ENCODE data around the gene DYNLT4. TPM values are rescaled to one million over a fixed set of nuclear protein-coding genes. Genes with fewer than 3 reads are reported as not detected.
"Not testable (repeated sequence)": the region's sequence is repeated elsewhere in the genome, so short reads cannot be mapped to it uniquely, and the experiment has no call there.

The DYNLT4 gene
- total RNA-seq, 4 donors from 2014 or later: 1.4 TPM; not detected in 3

- no peaks in the 10 kb centered on the region for H3K36me3 ChIP-seq
- WGBS, 2 donors (ENCODE audit: low coverage in 1 of 2): 96 to 100% methylated on average over 1 to 11 of the region's 11 CpGs
Observed at GRCh38 chr1:44817771-44818495, 10.8 kb upstream of the DYNLT4 start.

GRCh38 chr1:44817307-44817706 lies 10.2 kb upstream of the DYNLT4 start:
- H3K36me3 ChIP-seq: no peaks in the 10 kb centered on the region
- no peaks in the 10 kb centered on the region for H3K9me3 ChIP-seq
- peaks cover 3 to 40% (median 15%) of the 10 kb centered on the region in 4 donors for H3K4me1 ChIP-seq
- intact Hi-C loops (cut with DNase I; ENCODE audit: low total_unique reads): no loop called here
- H3K4me3 ChIP-seq: no peak overlapping the region
- in situ Hi-C loops (cut with MboI; ENCODE audit: low pct_ligation_motif_present in 1 of 4, low pct_unique_long_range_greater_than_20kb in 1 of 4, low sequenced_read_pairs in 3 of 4): no loop called here
- WGBS, 2 donors (ENCODE audit: low coverage in 1 of 2): 79 to 87% methylated on average over 2 of the region's 2 CpGs
- DNase-seq: no peak
- H3K27ac ChIP-seq: no peak overlapping the region
- TF ChIP-seq POLR2A (IDR thresholded peaks at IDR 0.05): no peak
- no peak for TF ChIP-seq POLR2AphosphoS5 (IDR thresholded peaks at IDR 0.05)
- TF ChIP-seq CTCF (IDR thresholded peaks at IDR 0.05): no peak
- no peak for TF ChIP-seq EP300 (IDR thresholded peaks at IDR 0.05; ENCODE audit: low read depth)
- no peaks in the 10 kb centered on the region for H3K27me3 ChIP-seq

More at GRCh38 chr1:44817771-44818495, 10.8 kb upstream of the DYNLT4 start:
- Histone ChIP-seq H3K4me3 (no peak overlapping the region), H3K27me3 (no peaks in the 10 kb centered on the region), H3K27ac (no peak overlapping the region), H3K4me1 (peaks cover 3 to 38% (median 15%) of the 10 kb centered on the region in 4 donors), H3K9me3 (no peaks in the 10 kb centered on the region)
- DNase-seq: no peak
- intact Hi-C loops (cut with DNase I; ENCODE audit: low total_unique reads) (no loop called here), in situ Hi-C loops (cut with MboI; ENCODE audit: low pct_ligation_motif_present in 1 of 4, low pct_unique_long_range_greater_than_20kb in 1 of 4, low sequenced_read_pairs in 3 of 4) (no loop called here)
- no peak for TF ChIP-seq CTCF (IDR thresholded peaks at IDR 0.05)
- TF ChIP-seq EP300 (IDR thresholded peaks at IDR 0.05; ENCODE audit: low read depth): no peak
- TF ChIP-seq POLR2AphosphoS5 (IDR thresholded peaks at IDR 0.05): no peak
- no peak for TF ChIP-seq POLR2A (IDR thresholded peaks at IDR 0.05)

GRCh38 chr1:44815926-44816325 lies 8.8 kb upstream of the DYNLT4 start:
- H3K36me3 ChIP-seq; H3K27me3 ChIP-seq; H3K9me3 ChIP-seq; H3K27ac ChIP-seq; DNase-seq; H3K4me3 ChIP-seq; intact Hi-C loops (cut with DNase I; ENCODE audit: low total_unique reads); in situ Hi-C loops (cut with MboI; ENCODE audit: low pct_ligation_motif_present in 1 of 4, low pct_unique_long_range_greater_than_20kb in 1 of 4, low sequenced_read_pairs in 3 of 4): not testable (repeated sequence)
- 93 to 100% methylated on average over 1 to 9 of the region's 9 CpGs for WGBS, 2 donors (ENCODE audit: low coverage in 1 of 2)
- H3K4me1 ChIP-seq: peaks cover 0 to 41% (median 18%) of the 10 kb centered on the region in 4 donors

- Histone ChIP-seq H3K4me3 (peak overlapping the region; percentile 28 to 55 (median 38)), H3K27me3 (no peaks in the 10 kb centered on the region), H3K36me3 (no peaks in the 10 kb centered on the region), H3K27ac (peak overlapping the region; percentile 85 to 90 (median 86)), H3K9me3 (no peaks in the 10 kb centered on the region), H3K4me1 (peaks cover 22 to 53% (median 33%) of the 10 kb centered on the region in 4 donors)
- WGBS, 2 donors (ENCODE audit: low coverage in 1 of 2): 74% methylated on average over 46 of the region's 48 CpGs; no CpG with 5 or more reads in 1 of the 2 donors
- intact Hi-C loops (cut with DNase I; ENCODE audit: low total_unique reads): no loop called here
- no peak for TF ChIP-seq EP300 (IDR thresholded peaks at IDR 0.05; ENCODE audit: low read depth)
- DNase-seq: peak; percentile 11
- in situ Hi-C loops (cut with MboI; ENCODE audit: low pct_ligation_motif_present in 1 of 4, low pct_unique_long_range_greater_than_20kb in 1 of 4, low sequenced_read_pairs in 3 of 4): no loop called here
Observed at GRCh38 chr1:44812822-44813543, 5.8 kb upstream of the DYNLT4 start.

- H3K36me3 ChIP-seq: no peaks in the 10 kb centered on the region
- no peak for TF ChIP-seq CTCF (IDR thresholded peaks at IDR 0.05)
- no peak for TF ChIP-seq POLR2A (IDR thresholded peaks at IDR 0.05)
- no peak for TF ChIP-seq EP300 (IDR thresholded peaks at IDR 0.05; ENCODE audit: low read depth)
- no peak for TF ChIP-seq POLR2AphosphoS5 (IDR thresholded peaks at IDR 0.05)
- peaks cover 38 to 70% (median 50%) of the 10 kb centered on the region in 4 donors for H3K4me1 ChIP-seq
- 78 to 95% methylated on average over 3 to 8 of the region's 8 CpGs for WGBS, 2 donors (ENCODE audit: low coverage in 1 of 2)
- no peak for DNase-seq
- in situ Hi-C loops (cut with MboI; ENCODE audit: low pct_ligation_motif_present in 1 of 4, low pct_unique_long_range_greater_than_20kb in 1 of 4, low sequenced_read_pairs in 3 of 4) (no loop called here), intact Hi-C loops (cut with DNase I; ENCODE audit: low total_unique reads) (no loop called here)
- no peaks in the 10 kb centered on the region for H3K27me3 ChIP-seq
- peak overlapping the region; percentile 10 to 96 (median 94) for H3K27ac ChIP-seq
- H3K9me3 ChIP-seq: no peaks in the 10 kb centered on the region
- no peak overlapping the region for H3K4me3 ChIP-seq
Observed at GRCh38 chr1:44811234-44811633, 4.1 kb upstream of the DYNLT4 start.

- intact Hi-C loops (cut with DNase I; ENCODE audit: low total_unique reads); H3K9me3 ChIP-seq; DNase-seq; H3K4me3 ChIP-seq; H3K27me3 ChIP-seq; H3K36me3 ChIP-seq; in situ Hi-C loops (cut with MboI; ENCODE audit: low pct_ligation_motif_present in 1 of 4, low pct_unique_long_range_greater_than_20kb in 1 of 4, low sequenced_read_pairs in 3 of 4): not testable (repeated sequence)
- Histone ChIP-seq H3K4me1 (peaks cover 39 to 75% (median 53%) of the 10 kb centered on the region in 4 donors), H3K27ac (peak overlapping the region; percentile 92 to 96 (median 94))
- 86 to 93% methylated on average over 3 to 4 of the region's 4 CpGs for WGBS, 2 donors (ENCODE audit: low coverage in 1 of 2)
Observed at GRCh38 chr1:44810762-44811105, 3.6 kb upstream of the DYNLT4 start.
